ENCODE measurements around the gene OSM. TPM values are rescaled to one million over a fixed set of nuclear protein-coding genes. Genes with fewer than 3 reads are reported as not detected.

Gene OSM
- polyA plus RNA-seq, 1 donor (not counting 4 experiments of a cell fraction or from before 2014, with no cell fraction given) = not detected

DNA sequence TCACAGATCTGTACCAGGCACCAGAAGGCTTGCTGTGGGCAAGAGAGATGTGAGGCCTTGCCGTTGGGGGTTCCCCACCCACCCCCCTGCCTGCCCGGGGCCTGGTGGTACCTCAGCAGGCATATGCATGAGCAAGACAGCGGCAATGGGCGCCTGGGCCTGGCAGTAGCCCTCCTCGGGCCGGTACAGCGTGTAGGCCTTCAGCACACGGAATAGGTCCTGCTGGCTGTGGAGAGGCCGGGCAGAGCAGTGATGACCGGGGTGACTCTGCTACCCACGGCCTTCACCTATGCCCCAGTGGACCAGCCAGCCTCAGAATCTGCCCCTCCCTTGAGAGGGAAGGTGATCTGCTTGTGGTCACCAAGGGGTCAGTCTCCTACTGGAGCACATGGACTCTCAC is 28.2 kb upstream of the OSM start:
- no peak for FAIRE-seq
- H3K9me1 ChIP-seq (ENCODE audit: control insufficient read depth, extremely low read depth, insufficient read depth, low read length) = no peaks in the 10 kb centered on the region
- H3K27ac ChIP-seq (ENCODE audit: control insufficient read depth, insufficient read depth, low read length) = no peak overlapping the region

DNA sequence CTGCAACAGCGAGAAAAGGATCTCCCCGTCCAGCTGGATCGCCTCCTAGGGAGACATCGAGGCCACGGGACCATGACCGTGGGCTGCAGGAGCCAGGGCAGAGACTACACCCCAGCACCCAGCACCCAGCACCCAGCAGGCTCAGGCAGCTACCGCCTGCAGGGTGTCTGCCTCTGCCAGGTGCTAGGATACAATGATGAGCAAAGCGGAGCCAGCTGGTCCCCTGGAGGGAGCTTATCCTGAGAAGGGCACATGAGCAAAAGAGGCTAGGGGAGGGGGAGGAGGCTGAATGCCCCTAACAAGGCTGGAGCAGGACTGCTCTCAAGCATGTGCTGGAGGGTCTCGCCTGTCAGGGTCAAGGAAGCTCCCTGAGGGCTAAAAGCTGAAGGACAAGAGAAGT is 27.4 kb upstream of the OSM start:
- no peak for FAIRE-seq
- Histone ChIP-seq H3K27ac (ENCODE audit: control insufficient read depth, insufficient read depth, low read length) (no peak overlapping the region), H3K27me3 (ENCODE audit: control insufficient read depth, extremely low read depth, insufficient read depth, low read length) (no peaks in the 10 kb centered on the region), H3K9ac (ENCODE audit: control insufficient read depth, extremely low read depth, insufficient read depth, low read length) (no peak overlapping the region), H3K79me2 (ENCODE audit: control insufficient read depth, insufficient read depth, low read length) (no peaks in the 10 kb centered on the region), H4K20me1 (ENCODE audit: control insufficient read depth, extremely low read depth, insufficient read depth, low read length) (peaks cover 4% of the 10 kb centered on the region), H3K4me3 (ENCODE audit: control insufficient read depth in 2 of 3, extremely low read depth in 1 of 3, insufficient read depth in 2 of 3, low read depth in 1 of 3, low read length in 3 of 3) (no peak overlapping the region), H3K4me1 (ENCODE audit: control insufficient read depth, extremely low read depth, insufficient read depth, low read length) (peaks cover 32% of the 10 kb centered on the region), H3K4me2 (ENCODE audit: control insufficient read depth, extremely low read depth, insufficient read depth, low read depth, low read length) (no peak overlapping the region), H3K9me1 (ENCODE audit: control insufficient read depth, extremely low read depth, insufficient read depth, low read length) (no peaks in the 10 kb centered on the region), H3K9me3 (ENCODE audit: control insufficient read depth, low read depth, low read length) (no peaks in the 10 kb centered on the region), H2AFZ (ENCODE audit: control insufficient read depth, low read length) (no peak overlapping the region), H3K36me3 (ENCODE audit: control insufficient read depth in 2 of 2, extremely low read depth in 1 of 2, insufficient read depth in 2 of 2, low read length in 2 of 2) (peaks cover 39 to 41% of the 10 kb centered on the region in 2 experiments)
- DNase-seq (ENCODE audit: low read depth, low spot score) = no peak
- TF ChIP-seq, protein P1, sequence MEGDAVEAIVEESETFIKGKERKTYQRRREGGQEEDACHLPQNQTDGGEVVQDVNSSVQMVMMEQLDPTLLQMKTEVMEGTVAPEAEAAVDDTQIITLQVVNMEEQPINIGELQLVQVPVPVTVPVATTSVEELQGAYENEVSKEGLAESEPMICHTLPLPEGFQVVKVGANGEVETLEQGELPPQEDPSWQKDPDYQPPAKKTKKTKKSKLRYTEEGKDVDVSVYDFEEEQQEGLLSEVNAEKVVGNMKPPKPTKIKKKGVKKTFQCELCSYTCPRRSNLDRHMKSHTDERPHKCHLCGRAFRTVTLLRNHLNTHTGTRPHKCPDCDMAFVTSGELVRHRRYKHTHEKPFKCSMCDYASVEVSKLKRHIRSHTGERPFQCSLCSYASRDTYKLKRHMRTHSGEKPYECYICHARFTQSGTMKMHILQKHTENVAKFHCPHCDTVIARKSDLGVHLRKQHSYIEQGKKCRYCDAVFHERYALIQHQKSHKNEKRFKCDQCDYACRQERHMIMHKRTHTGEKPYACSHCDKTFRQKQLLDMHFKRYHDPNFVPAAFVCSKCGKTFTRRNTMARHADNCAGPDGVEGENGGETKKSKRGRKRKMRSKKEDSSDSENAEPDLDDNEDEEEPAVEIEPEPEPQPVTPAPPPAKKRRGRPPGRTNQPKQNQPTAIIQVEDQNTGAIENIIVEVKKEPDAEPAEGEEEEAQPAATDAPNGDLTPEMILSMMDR (optimal IDR thresholded peaks at IDR 0.05 in 1 of 3, IDR thresholded peaks at IDR 0.05 in 1 of 3, conservative IDR thresholded peaks at IDR 0.05 in 1 of 3; ENCODE audit: extremely low read depth in 1 of 3, insufficient read depth in 2 of 3, low read length in 3 of 3) = no peak
- no peak for TF ChIP-seq EZH2 (IDR thresholded peaks at IDR 0.05; ENCODE audit: low read length)
- dilution Hi-C loops (cut with MboI; ENCODE audit: extremely low pct_ligation_motif_present, low sequenced_read_pairs) = no loop called here

More for the DNA sequence above, 28.2 kb upstream of the OSM start:
- Histone ChIP-seq H3K79me2 (ENCODE audit: control insufficient read depth, insufficient read depth, low read length) (no peaks in the 10 kb centered on the region), H3K9me3 (ENCODE audit: control insufficient read depth, low read depth, low read length) (no peaks in the 10 kb centered on the region), H4K20me1 (ENCODE audit: control insufficient read depth, extremely low read depth, insufficient read depth, low read length) (peaks cover 4% of the 10 kb centered on the region), H3K4me3 (ENCODE audit: control insufficient read depth in 2 of 3, extremely low read depth in 1 of 3, insufficient read depth in 2 of 3, low read depth in 1 of 3, low read length in 3 of 3) (no peak overlapping the region), H3K36me3 (ENCODE audit: control insufficient read depth in 2 of 2, extremely low read depth in 1 of 2, insufficient read depth in 2 of 2, low read length in 2 of 2) (peaks cover 44 to 45% of the 10 kb centered on the region in 2 experiments), H2AFZ (ENCODE audit: control insufficient read depth, low read length) (no peak overlapping the region), H3K9ac (ENCODE audit: control insufficient read depth, extremely low read depth, insufficient read depth, low read length) (no peak overlapping the region), H3K27me3 (ENCODE audit: control insufficient read depth, extremely low read depth, insufficient read depth, low read length) (no peaks in the 10 kb centered on the region), H3K4me2 (ENCODE audit: control insufficient read depth, extremely low read depth, insufficient read depth, low read depth, low read length) (no peak overlapping the region), H3K4me1 (ENCODE audit: control insufficient read depth, extremely low read depth, insufficient read depth, low read length) (peaks cover 33% of the 10 kb centered on the region)
- dilution Hi-C loops (cut with MboI; ENCODE audit: extremely low pct_ligation_motif_present, low sequenced_read_pairs) = no loop called here
- TF ChIP-seq, protein P1 (optimal IDR thresholded peaks at IDR 0.05 in 1 of 3, IDR thresholded peaks at IDR 0.05 in 1 of 3, conservative IDR thresholded peaks at IDR 0.05 in 1 of 3; ENCODE audit: extremely low read depth in 1 of 3, insufficient read depth in 2 of 3, low read length in 3 of 3) = no peak
- TF ChIP-seq EZH2 (IDR thresholded peaks at IDR 0.05; ENCODE audit: low read length) = no peak
- DNase-seq (ENCODE audit: low read depth, low spot score) = no peak
